Measurements from ENCODE around the gene PPARGC1A.

PPARGC1A gene

GRCh38 chr4:23775694-23776093 is 114.2 kb downstream of the PPARGC1A start:
- DNase-seq (ENCODE audit: low read depth, low spot score): no peak

GRCh38 chr4:23774909-23775308 is 114.9 kb downstream of the PPARGC1A start:
- DNase-seq (ENCODE audit: low read depth, low spot score): no peak

GRCh38 chr4:23773884-23774636 is 115.8 kb downstream of the PPARGC1A start:
- no peak for DNase-seq (ENCODE audit: low read depth, low spot score)

- no peak for DNase-seq (ENCODE audit: low read depth, low spot score)
These were observed 119.8 kb downstream of the PPARGC1A start for GRCh38 chr4:23770011-23770410.

- no peak for DNase-seq (ENCODE audit: low read depth, low spot score)
These were observed 120.4 kb downstream of the PPARGC1A start for GRCh38 chr4:23769406-23769805.

- no peak for DNase-seq (ENCODE audit: low read depth, low spot score)
These were observed 121.3 kb downstream of the PPARGC1A start for GRCh38 chr4:23768541-23768940.

GRCh38 chr4:23766344-23766743 is 123.5 kb downstream of the PPARGC1A start:
- DNase-seq (ENCODE audit: low read depth, low spot score): no peak

- no peak for DNase-seq (ENCODE audit: low read depth, low spot score)
These were observed 126.3 kb downstream of the PPARGC1A start for GRCh38 chr4:23763559-23763958.

GRCh38 chr4:23762551-23762950 is 127.3 kb downstream of the PPARGC1A start:
- no peak for DNase-seq (ENCODE audit: low read depth, low spot score)

- no peak for DNase-seq (ENCODE audit: low read depth, low spot score)
These were observed 130.8 kb downstream of the PPARGC1A start for GRCh38 chr4:23759066-23759465.

- no peak for DNase-seq (ENCODE audit: low read depth, low spot score)
These were observed 135.2 kb downstream of the PPARGC1A start for GRCh38 chr4:23754688-23755087.

- DNase-seq (ENCODE audit: low read depth, low spot score): no peak
These were observed 139.7 kb downstream of the PPARGC1A start for GRCh38 chr4:23750125-23750524.

- DNase-seq (ENCODE audit: low read depth, low spot score): no peak
These were observed 142.5 kb downstream of the PPARGC1A start for GRCh38 chr4:23747281-23747735.

- DNase-seq (ENCODE audit: low read depth, low spot score): no peak
These were observed 143.2 kb downstream of the PPARGC1A start for GRCh38 chr4:23746672-23747071.

GRCh38 chr4:23746027-23746426 is 143.8 kb downstream of the PPARGC1A start:
- DNase-seq (ENCODE audit: low read depth, low spot score): no peak

- no peak for DNase-seq (ENCODE audit: low read depth, low spot score)
These were observed 144.5 kb downstream of the PPARGC1A start for GRCh38 chr4:23745377-23745776.
